ENCODE data around the gene SFRP5. TPM values are rescaled to one million over a fixed set of nuclear protein-coding genes. Genes with fewer than 3 reads are reported as not detected.

SFRP5 gene
- total and polyA plus RNA-seq, 2 of the 13 experiments (the other 11 are each of a cell fraction or from before 2014, with no cell fraction given), result 0.32 to 1.7 TPM

DNA sequence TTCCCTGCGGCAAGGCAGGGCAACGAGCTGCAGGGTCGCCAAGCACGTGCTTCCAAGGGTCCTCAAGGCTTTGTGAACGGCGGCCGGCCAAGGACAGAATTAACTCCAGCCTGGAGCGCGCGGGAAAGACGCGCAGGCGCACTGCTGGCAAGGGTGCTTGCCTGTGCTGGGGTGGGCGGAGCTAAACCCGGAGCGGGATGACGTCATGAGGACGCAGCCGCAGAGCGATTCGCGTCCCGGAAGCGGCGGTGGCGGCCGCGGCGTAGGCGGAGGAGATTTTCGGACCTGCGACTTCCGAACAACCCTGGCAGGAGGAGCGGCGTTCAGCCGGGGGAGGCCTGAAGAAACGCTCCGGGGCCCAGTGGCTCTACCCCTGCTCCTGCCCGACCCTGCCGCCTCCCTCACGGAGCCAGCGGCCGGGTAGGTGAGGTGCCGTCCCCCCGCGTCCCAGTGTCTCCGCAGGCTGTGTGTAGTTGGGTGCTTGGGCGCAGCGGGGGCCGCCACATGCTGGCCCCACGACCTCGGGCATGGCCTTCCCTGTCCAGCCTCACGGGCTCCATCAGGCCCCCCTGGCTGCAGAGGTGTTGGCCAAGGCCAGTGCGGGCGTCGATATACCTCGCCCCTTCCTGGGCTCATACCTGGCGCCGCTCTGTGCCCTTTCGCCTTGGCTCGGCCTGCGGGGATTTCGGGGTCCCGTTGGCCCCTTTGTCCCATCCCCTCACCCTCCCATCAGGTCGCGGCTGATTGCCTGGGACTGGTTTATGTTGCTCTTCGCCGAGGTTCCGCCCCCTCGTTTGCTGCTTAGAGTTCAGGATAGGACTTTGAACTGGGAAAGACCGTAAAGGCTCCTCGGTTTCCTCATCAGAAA, 34.7 kb downstream of the SFRP5 start, which contains the start of gene ZFYVE27 (continued):
- TF ChIP-seq, protein P1, sequence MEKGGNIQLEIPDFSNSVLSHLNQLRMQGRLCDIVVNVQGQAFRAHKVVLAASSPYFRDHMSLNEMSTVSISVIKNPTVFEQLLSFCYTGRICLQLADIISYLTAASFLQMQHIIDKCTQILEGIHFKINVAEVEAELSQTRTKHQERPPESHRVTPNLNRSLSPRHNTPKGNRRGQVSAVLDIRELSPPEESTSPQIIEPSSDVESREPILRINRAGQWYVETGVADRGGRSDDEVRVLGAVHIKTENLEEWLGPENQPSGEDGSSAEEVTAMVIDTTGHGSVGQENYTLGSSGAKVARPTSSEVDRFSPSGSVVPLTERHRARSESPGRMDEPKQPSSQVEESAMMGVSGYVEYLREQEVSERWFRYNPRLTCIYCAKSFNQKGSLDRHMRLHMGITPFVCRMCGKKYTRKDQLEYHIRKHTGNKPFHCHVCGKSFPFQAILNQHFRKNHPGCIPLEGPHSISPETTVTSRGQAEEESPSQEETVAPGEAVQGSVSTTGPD (CRISPR knock-in tag; IDR thresholded peaks at IDR 0.05), result peak; percentile 74; the same call in 1 of the 2 replicates
- TF ChIP-seq, protein P2, sequence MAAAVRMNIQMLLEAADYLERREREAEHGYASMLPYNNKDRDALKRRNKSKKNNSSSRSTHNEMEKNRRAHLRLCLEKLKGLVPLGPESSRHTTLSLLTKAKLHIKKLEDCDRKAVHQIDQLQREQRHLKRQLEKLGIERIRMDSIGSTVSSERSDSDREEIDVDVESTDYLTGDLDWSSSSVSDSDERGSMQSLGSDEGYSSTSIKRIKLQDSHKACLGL (CRISPR knock-in tag; IDR thresholded peaks at IDR 0.05), result peak; percentile 90
- TF ChIP-seq SAP130 (CRISPR knock-in tag; IDR thresholded peaks at IDR 0.05; ENCODE audit: low read depth), result peak; percentile 84
- TF ChIP-seq ZSCAN21 (CRISPR knock-in tag; IDR thresholded peaks at IDR 0.05; ENCODE audit: borderline replicate concordance), result peak; percentile 98
- no peak for TF ChIP-seq MAF1 (CRISPR knock-in tag; IDR thresholded peaks at IDR 0.05; ENCODE audit: borderline replicate concordance)
- peak; percentile 92 for TF ChIP-seq JUN (CRISPR knock-in tag; IDR thresholded peaks at IDR 0.05)
- TF ChIP-seq ZNF460 (CRISPR knock-in tag; IDR thresholded peaks at IDR 0.05; ENCODE audit: borderline replicate concordance), result no peak
- no peak; the same call in 1 of the 2 replicates for TF ChIP-seq NCOA1 (CRISPR knock-in tag; IDR thresholded peaks at IDR 0.05)
- TF ChIP-seq SMC3 (IDR thresholded peaks at IDR 0.05; ENCODE audit: low read length), result no peak
- TF ChIP-seq ZNF788 (CRISPR knock-in tag; IDR thresholded peaks at IDR 0.05; ENCODE audit: borderline replicate concordance), result no peak; the same call in 1 of the 2 replicates
- peak; percentile 100 for TF ChIP-seq TMF1 (CRISPR knock-in tag; IDR thresholded peaks at IDR 0.05; ENCODE audit: low read depth)
- TF ChIP-seq ATF7-NPFF (CRISPR knock-in tag; IDR thresholded peaks at IDR 0.05; ENCODE audit: low read depth), result peak; percentile 98
- no peak for TF ChIP-seq CENPX (CRISPR knock-in tag; IDR thresholded peaks at IDR 0.05)
- TF ChIP-seq REPIN1 (CRISPR knock-in tag; IDR thresholded peaks at IDR 0.05; ENCODE audit: borderline replicate concordance, low read depth), result peak; percentile 100
- peak; percentile 90; the same call in 1 of the 2 replicates for TF ChIP-seq ZBTB8A (CRISPR knock-in tag; IDR thresholded peaks at IDR 0.05; ENCODE audit: borderline replicate concordance, low read depth)
- TF ChIP-seq ZNF549 (CRISPR knock-in tag; IDR thresholded peaks at IDR 0.05), result no peak
- TF ChIP-seq, protein P3, sequence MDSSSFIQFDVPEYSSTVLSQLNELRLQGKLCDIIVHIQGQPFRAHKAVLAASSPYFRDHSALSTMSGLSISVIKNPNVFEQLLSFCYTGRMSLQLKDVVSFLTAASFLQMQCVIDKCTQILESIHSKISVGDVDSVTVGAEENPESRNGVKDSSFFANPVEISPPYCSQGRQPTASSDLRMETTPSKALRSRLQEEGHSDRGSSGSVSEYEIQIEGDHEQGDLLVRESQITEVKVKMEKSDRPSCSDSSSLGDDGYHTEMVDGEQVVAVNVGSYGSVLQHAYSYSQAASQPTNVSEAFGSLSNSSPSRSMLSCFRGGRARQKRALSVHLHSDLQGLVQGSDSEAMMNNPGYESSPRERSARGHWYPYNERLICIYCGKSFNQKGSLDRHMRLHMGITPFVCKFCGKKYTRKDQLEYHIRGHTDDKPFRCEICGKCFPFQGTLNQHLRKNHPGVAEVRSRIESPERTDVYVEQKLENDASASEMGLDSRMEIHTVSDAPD (CRISPR knock-in tag; IDR thresholded peaks at IDR 0.05), result peak; percentile 88
- peak; percentile 99 for TF ChIP-seq KDM5B (CRISPR knock-in tag; IDR thresholded peaks at IDR 0.05; ENCODE audit: borderline replicate concordance)
- TF ChIP-seq ZNF343 (CRISPR knock-in tag; IDR thresholded peaks at IDR 0.05), result peak; percentile 97
- TF ChIP-seq, protein P4, sequence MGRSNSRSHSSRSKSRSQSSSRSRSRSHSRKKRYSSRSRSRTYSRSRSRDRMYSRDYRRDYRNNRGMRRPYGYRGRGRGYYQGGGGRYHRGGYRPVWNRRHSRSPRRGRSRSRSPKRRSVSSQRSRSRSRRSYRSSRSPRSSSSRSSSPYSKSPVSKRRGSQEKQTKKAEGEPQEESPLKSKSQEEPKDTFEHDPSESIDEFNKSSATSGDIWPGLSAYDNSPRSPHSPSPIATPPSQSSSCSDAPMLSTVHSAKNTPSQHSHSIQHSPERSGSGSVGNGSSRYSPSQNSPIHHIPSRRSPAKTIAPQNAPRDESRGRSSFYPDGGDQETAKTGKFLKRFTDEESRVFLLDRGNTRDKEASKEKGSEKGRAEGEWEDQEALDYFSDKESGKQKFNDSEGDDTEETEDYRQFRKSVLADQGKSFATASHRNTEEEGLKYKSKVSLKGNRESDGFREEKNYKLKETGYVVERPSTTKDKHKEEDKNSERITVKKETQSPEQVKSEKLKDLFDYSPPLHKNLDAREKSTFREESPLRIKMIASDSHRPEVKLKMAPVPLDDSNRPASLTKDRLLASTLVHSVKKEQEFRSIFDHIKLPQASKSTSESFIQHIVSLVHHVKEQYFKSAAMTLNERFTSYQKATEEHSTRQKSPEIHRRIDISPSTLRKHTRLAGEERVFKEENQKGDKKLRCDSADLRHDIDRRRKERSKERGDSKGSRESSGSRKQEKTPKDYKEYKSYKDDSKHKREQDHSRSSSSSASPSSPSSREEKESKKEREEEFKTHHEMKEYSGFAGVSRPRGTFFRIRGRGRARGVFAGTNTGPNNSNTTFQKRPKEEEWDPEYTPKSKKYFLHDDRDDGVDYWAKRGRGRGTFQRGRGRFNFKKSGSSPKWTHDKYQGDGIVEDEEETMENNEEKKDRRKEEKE (IDR thresholded peaks at IDR 0.05), result no peak
